MG63 (cell line): ENCODE data around the gene RBM26. TPM values are rescaled to one million over a fixed set of nuclear protein-coding genes. Genes with fewer than 3 reads are reported as not detected.
A peak's percentile ranks its signal among the peaks of the same experiment; 100 is the strongest.

Experiments used
- DNase-seq: peaks from one replicate; pipeline ENCODE4 v3.0.0-alpha.2; 2020
- H3K27me3 ChIP-seq: fragments of 250-450 bp; sonication (Bioruptor Pico); 2 replicates; pipeline ENCODE4 v1.5.1; 2020; ENCODE audit warnings: mild to moderate bottlenecking, moderate library complexity
- H3K36me3 ChIP-seq: fragments of 250-450 bp; sonication (Bioruptor Pico); 2 replicates; pipeline ENCODE4 v1.5.1; 2020; ENCODE audit warnings: mild to moderate bottlenecking, moderate library complexity
- H3K4me3 ChIP-seq: fragments of 250-450 bp; sonication (Bioruptor Pico); 2 replicates; pipeline ENCODE4 v1.5.1; 2020; ENCODE audit warnings: mild to moderate bottlenecking, moderate library complexity
- H3K9me3 ChIP-seq: fragments of 250-450 bp; sonication (Bioruptor Pico); 2 replicates; pipeline ENCODE4 v1.5.1; 2020; ENCODE audit warnings: mild to moderate bottlenecking, moderate library complexity
- total RNA-seq: library from RNA; depleted of rRNA; stranded (reverse); fragments of >200 nt; shearing (Covaris generic); gene quantifications from 2 replicates; pipeline ENCODE4 v1.2.3, GENCODE V29; 2014; ENCODE audit warnings: low replicate concordance

Gene RBM26
- total RNA-seq, 1 experiment from 2014 or later, result 22.7 TPM

GRCh38 chr13:79318664-79319063 is 87.4 kb downstream of the RBM26 start:
- DNase-seq, result no peak
- Histone ChIP-seq H3K27me3 (no peaks in the 10 kb centered on the region), H3K36me3 (peaks cover 31% of the 10 kb centered on the region), H3K9me3 (no peaks in the 10 kb centered on the region), H3K4me3 (no peak overlapping the region)

GRCh38 chr13:79317856-79318255 is 88.2 kb downstream of the RBM26 start:
- Histone ChIP-seq H3K9me3 (no peaks in the 10 kb centered on the region), H3K4me3 (no peak overlapping the region), H3K27me3 (no peaks in the 10 kb centered on the region), H3K36me3 (peaks cover 31% of the 10 kb centered on the region)
- DNase-seq, result no peak

- no peak for DNase-seq
- Histone ChIP-seq H3K4me3 (no peak overlapping the region), H3K27me3 (no peaks in the 10 kb centered on the region), H3K36me3 (peaks cover 19% of the 10 kb centered on the region), H3K9me3 (no peaks in the 10 kb centered on the region)
Observed at GRCh38 chr13:79314652-79315051, 91.4 kb downstream of the RBM26 start.

- DNase-seq, result no peak
- H3K27me3 ChIP-seq, result no peaks in the 10 kb centered on the region
- H3K36me3 ChIP-seq, result peaks cover 9% of the 10 kb centered on the region
- H3K4me3 ChIP-seq, result no peak overlapping the region
- H3K9me3 ChIP-seq, result no peaks in the 10 kb centered on the region
Observed at GRCh38 chr13:79312340-79312855, 93.7 kb downstream of the RBM26 start.

- Histone ChIP-seq H3K36me3 (peaks cover 9% of the 10 kb centered on the region), H3K4me3 (no peak overlapping the region), H3K27me3 (no peaks in the 10 kb centered on the region), H3K9me3 (no peaks in the 10 kb centered on the region)
- no peak for DNase-seq
Observed at GRCh38 chr13:79311386-79311785, 94.7 kb downstream of the RBM26 start.

GRCh38 chr13:79309690-79310089 is 96.4 kb downstream of the RBM26 start:
- Histone ChIP-seq H3K36me3 (peaks cover 3% of the 10 kb centered on the region), H3K4me3 (no peak overlapping the region), H3K9me3 (no peaks in the 10 kb centered on the region), H3K27me3 (no peaks in the 10 kb centered on the region)
- no peak for DNase-seq

- H3K27me3 ChIP-seq, result no peaks in the 10 kb centered on the region
- no peaks in the 10 kb centered on the region for H3K9me3 ChIP-seq
- DNase-seq, result peak; percentile 39
- no peak overlapping the region for H3K4me3 ChIP-seq
- no peaks in the 10 kb centered on the region; the same call in 1 of the 2 replicates for H3K36me3 ChIP-seq
Observed at GRCh38 chr13:79307866-79308298, 98.2 kb downstream of the RBM26 start.

GRCh38 chr13:79307433-79307861 is 98.6 kb downstream of the RBM26 start:
- Histone ChIP-seq H3K4me3 (no peak overlapping the region), H3K36me3 (no peaks in the 10 kb centered on the region; the same call in 1 of the 2 replicates), H3K27me3 (no peaks in the 10 kb centered on the region), H3K9me3 (no peaks in the 10 kb centered on the region)
- no peak for DNase-seq

GRCh38 chr13:79306650-79307049 is 99.4 kb downstream of the RBM26 start:
- Histone ChIP-seq H3K9me3 (no peaks in the 10 kb centered on the region), H3K27me3 (no peaks in the 10 kb centered on the region), H3K4me3 (no peak overlapping the region), H3K36me3 (no peaks in the 10 kb centered on the region)
- DNase-seq, result no peak

- DNase-seq, result no peak
- Histone ChIP-seq H3K9me3 (no peaks in the 10 kb centered on the region), H3K4me3 (no peak overlapping the region), H3K27me3 (no peaks in the 10 kb centered on the region), H3K36me3 (no peaks in the 10 kb centered on the region)
Observed at GRCh38 chr13:79297128-79297527, 108.9 kb downstream of the RBM26 start.

GRCh38 chr13:79295906-79296706 is 109.9 kb downstream of the RBM26 start:
- Histone ChIP-seq H3K4me3 (no peak overlapping the region), H3K27me3 (no peaks in the 10 kb centered on the region), H3K36me3 (no peaks in the 10 kb centered on the region), H3K9me3 (no peaks in the 10 kb centered on the region)
- peak; percentile 23 for DNase-seq

GRCh38 chr13:79290595-79291244 is 115.3 kb downstream of the RBM26 start:
- Histone ChIP-seq H3K27me3 (no peaks in the 10 kb centered on the region), H3K36me3 (no peaks in the 10 kb centered on the region), H3K4me3 (no peak overlapping the region), H3K9me3 (no peaks in the 10 kb centered on the region)
- DNase-seq, result no peak

- Histone ChIP-seq H3K27me3 (no peaks in the 10 kb centered on the region), H3K9me3 (no peaks in the 10 kb centered on the region), H3K4me3 (no peak overlapping the region), H3K36me3 (no peaks in the 10 kb centered on the region)
- DNase-seq, result no peak
Observed at GRCh38 chr13:79289571-79289970, 116.5 kb downstream of the RBM26 start.

- no peaks in the 10 kb centered on the region for H3K9me3 ChIP-seq
- H3K27me3 ChIP-seq, result no peaks in the 10 kb centered on the region
- H3K4me3 ChIP-seq, result no peak overlapping the region
- no peak for DNase-seq
- H3K36me3 ChIP-seq, result no peaks in the 10 kb centered on the region
Observed at GRCh38 chr13:79287939-79288795, 117.9 kb downstream of the RBM26 start.

- no peak for DNase-seq
- Histone ChIP-seq H3K4me3 (no peak overlapping the region), H3K9me3 (no peaks in the 10 kb centered on the region), H3K27me3 (no peaks in the 10 kb centered on the region), H3K36me3 (no peaks in the 10 kb centered on the region)
Observed at GRCh38 chr13:79285159-79285558, 120.9 kb downstream of the RBM26 start.

- Histone ChIP-seq H3K9me3 (no peaks in the 10 kb centered on the region), H3K36me3 (no peaks in the 10 kb centered on the region), H3K27me3 (no peaks in the 10 kb centered on the region), H3K4me3 (no peak overlapping the region)
- DNase-seq, result no peak
Observed at GRCh38 chr13:79283742-79284141, 122.3 kb downstream of the RBM26 start.

- no peak for DNase-seq
Observed at GRCh38 chr13:79282976-79283375, 123.1 kb downstream of the RBM26 start.

More at GRCh38 chr13:79282976-79283375, 123.1 kb downstream of the RBM26 start:
- H3K4me3 ChIP-seq, result no peak overlapping the region
- H3K36me3 ChIP-seq, result no peaks in the 10 kb centered on the region
- H3K27me3 ChIP-seq, result no peaks in the 10 kb centered on the region
- H3K9me3 ChIP-seq, result no peaks in the 10 kb centered on the region
